GM19099 (cell line): Measurements from ENCODE around the gene FUT7.

Experiments
- POLR2A ChIP-seq: IDR thresholded peaks from 3 replicates; pipeline ENCODE4 v1.6.1; 2011; ENCODE audit warnings: low read depth; ENCODE audit not compliant: insufficient read length; ENCODE audit errors: extremely low read depth

The FUT7 gene

GRCh38 chr9:137021568-137021978 lies 10.3 kb downstream of the FUT7 start:
- TF ChIP-seq POLR2A = no peak

- no peak for TF ChIP-seq POLR2A
Measured at GRCh38 chr9:137020771-137021567, 10.9 kb downstream of the FUT7 start.

GRCh38 chr9:137019891-137020683 lies 11.8 kb downstream of the FUT7 start:
- no peak for TF ChIP-seq POLR2A

GRCh38 chr9:137018761-137019559 lies 12.9 kb downstream of the FUT7 start:
- TF ChIP-seq POLR2A = no peak

- no peak for TF ChIP-seq POLR2A
Measured at GRCh38 chr9:137017791-137018497, 13.9 kb downstream of the FUT7 start.

GRCh38 chr9:137017071-137017470 lies 14.8 kb downstream of the FUT7 start:
- TF ChIP-seq POLR2A = no peak

- TF ChIP-seq POLR2A = no peak
Measured at GRCh38 chr9:137016436-137016835, 15.5 kb downstream of the FUT7 start.

- TF ChIP-seq POLR2A = no peak
Measured at GRCh38 chr9:137015976-137016375, 15.9 kb downstream of the FUT7 start.

GRCh38 chr9:137015540-137015930 lies 16.4 kb downstream of the FUT7 start:
- TF ChIP-seq POLR2A = no peak

- TF ChIP-seq POLR2A = no peak
Measured at GRCh38 chr9:137014776-137015539, 16.9 kb downstream of the FUT7 start.

- no peak for TF ChIP-seq POLR2A
Measured at GRCh38 chr9:137014166-137014565, 17.7 kb downstream of the FUT7 start.

GRCh38 chr9:137013571-137013940 lies 18.3 kb downstream of the FUT7 start:
- no peak for TF ChIP-seq POLR2A

GRCh38 chr9:137012694-137013570 lies 19.0 kb downstream of the FUT7 start:
- no peak for TF ChIP-seq POLR2A
